Mesenchymal stem cell (in vitro differentiated cells and primary cell): Measurements from ENCODE around the gene TBX21.

Source experiments
- DNase-seq: peaks from one replicate; pipeline ENCODE4 v3.0.0-alpha.2; 2013
- H2AFZ ChIP-seq: one replicate; pipeline ENCODE4 v1.6.1; 2013; ENCODE audit warnings: low read depth, mild to moderate bottlenecking, control low read depth, inconsistent platforms, low read length, moderate library complexity
- H2AK5ac ChIP-seq: 2 replicates; pipeline ENCODE4 v1.6.1; 2013; ENCODE audit warnings: low read length, moderate library complexity, mild to moderate bottlenecking, inconsistent platforms; ENCODE audit not compliant: severe bottlenecking
- H2BK120ac ChIP-seq: one replicate; pipeline ENCODE4 v1.6.1; 2013; ENCODE audit warnings: low read depth, mild to moderate bottlenecking, inconsistent platforms, low read length, moderate library complexity
- H2BK12ac ChIP-seq, 2 experiments: one replicate each; pipeline ENCODE4 v1.6.1; 2013; ENCODE audit warnings: inconsistent platforms in 2 of 2, low read length in 2 of 2, mild to moderate bottlenecking in 2 of 2, moderate library complexity in 2 of 2, control low read depth in 1 of 2
- H2BK15ac ChIP-seq: one replicate; pipeline ENCODE4 v1.6.1; 2013; ENCODE audit warnings: mild to moderate bottlenecking, low read depth, inconsistent platforms; ENCODE audit not compliant: poor library complexity, severe bottlenecking
- H2BK5ac ChIP-seq: 2 replicates; pipeline ENCODE4 v1.6.1; 2013; ENCODE audit warnings: low read depth, mild to moderate bottlenecking, low read length, control low read depth, inconsistent platforms; ENCODE audit not compliant: poor library complexity, severe bottlenecking
- H3K14ac ChIP-seq, 2 experiments: one replicate each; pipeline ENCODE4 v1.6.1; 2013; ENCODE audit warnings: inconsistent platforms in 2 of 2, low read length in 2 of 2, control low read depth in 1 of 2, mild to moderate bottlenecking in 1 of 2, moderate library complexity in 1 of 2
- H3K18ac ChIP-seq, 2 experiments: one replicate each; pipeline ENCODE4 v1.6.1; 2013; ENCODE audit warnings: inconsistent platforms in 2 of 2, low read length in 2 of 2, control low read depth in 1 of 2, low read depth in 1 of 2, mild to moderate bottlenecking in 1 of 2
- H3K23ac ChIP-seq, 2 experiments: one replicate each; pipeline ENCODE4 v1.6.1; 2013; ENCODE audit warnings: inconsistent platforms in 2 of 2, low read length in 2 of 2, mild to moderate bottlenecking in 2 of 2, moderate library complexity in 2 of 2, control low read depth in 1 of 2
- H3K27ac ChIP-seq: 2 replicates; pipeline ENCODE4 v1.5.1; 2013; ENCODE audit warnings: mild to moderate bottlenecking, moderate library complexity, low read length, control low read depth, inconsistent platforms; ENCODE audit not compliant: poor library complexity, severe bottlenecking
- H3K27me3 ChIP-seq, 2 experiments: 2 replicates each; pipeline versions ENCODE4 v1.6.1 to v1.7.0; 2013; ENCODE audit warnings: low read length in 2 of 2, mild to moderate bottlenecking in 2 of 2, moderate library complexity in 2 of 2, control low read depth in 1 of 2, inconsistent platforms in 1 of 2; ENCODE audit not compliant: control insufficient read depth in 1 of 2, insufficient read depth in 1 of 2
- H3K36me3 ChIP-seq, 2 experiments: 2 replicates each; pipeline versions ENCODE4 v1.6.1 to v1.7.0; 2013; ENCODE audit warnings: low read length in 2 of 2, control low read depth in 1 of 2, inconsistent platforms in 1 of 2, low read depth in 1 of 2, mild to moderate bottlenecking in 1 of 2; ENCODE audit not compliant: insufficient read depth in 2 of 2, control insufficient read depth in 1 of 2
- H3K4ac ChIP-seq, 2 experiments: one replicate each; pipeline ENCODE4 v1.6.1; 2013; ENCODE audit warnings: inconsistent platforms in 2 of 2, low read length in 2 of 2, mild to moderate bottlenecking in 2 of 2, moderate library complexity in 2 of 2, control low read depth in 1 of 2, low read depth in 1 of 2
- H3K4me1 ChIP-seq: 2 replicates; pipeline ENCODE4 v1.6.1; 2013; ENCODE audit warnings: low read depth, low read length, control low read depth; ENCODE audit not compliant: control insufficient read depth, insufficient read depth
- H3K4me2 ChIP-seq: 2 replicates; pipeline ENCODE4 v1.6.1; 2013; ENCODE audit warnings: low read length, mild to moderate bottlenecking, inconsistent platforms; ENCODE audit not compliant: poor library complexity, severe bottlenecking
- H3K4me3 ChIP-seq, 2 experiments: 2 replicates each; pipeline versions ENCODE4 v1.5.1 to v1.7.0; 2013; ENCODE audit warnings: low read length in 2 of 2, mild to moderate bottlenecking in 2 of 2, control low read depth in 1 of 2, low read depth in 1 of 2; ENCODE audit not compliant: insufficient read depth in 1 of 2
- H3K79me1 ChIP-seq: replicated peaks from 2 replicates; pipeline ENCODE4 v1.6.1; 2013; ENCODE audit warnings: mild to moderate bottlenecking, control low read depth, low read length, inconsistent platforms; ENCODE audit not compliant: poor library complexity, severe bottlenecking
- H3K9ac ChIP-seq: 2 replicates; pipeline ENCODE4 v1.7.0; 2013; ENCODE audit warnings: mild to moderate bottlenecking, low read length, moderate library complexity
- H3K9me3 ChIP-seq: 2 replicates; pipeline ENCODE4 v1.7.0; 2013; ENCODE audit warnings: mild to moderate bottlenecking, low read length; ENCODE audit not compliant: control insufficient read depth
- H4K8ac ChIP-seq: one replicate; pipeline ENCODE4 v1.6.1; 2013; ENCODE audit warnings: inconsistent platforms, mild to moderate bottlenecking, low read length, moderate library complexity
- H4K91ac ChIP-seq: one replicate; pipeline ENCODE4 v1.6.1; 2013; ENCODE audit warnings: mild to moderate bottlenecking, low read length, inconsistent platforms
- WGBS: methylation state at CpG from one replicate; pipeline ENCODE4 v1.1.7; 2013; ENCODE audit warnings: mixed read lengths; 5-methylcytosine and 5-hydroxymethylcytosine counted together

TBX21 gene

GRCh38 chr17:47699536-47699840, 33.5 kb upstream of the TBX21 start:
- H3K4me2 ChIP-seq = no peak overlapping the region
- no peak for DNase-seq
- no peak overlapping the region for H2BK120ac ChIP-seq
- no peak overlapping the region for H2BK5ac ChIP-seq
- H2AFZ ChIP-seq = no peak overlapping the region
- no peak overlapping the region for H3K18ac ChIP-seq
- no peak overlapping the region for H4K91ac ChIP-seq
- no peaks in the 10 kb centered on the region for H3K27me3 ChIP-seq
- H2BK15ac ChIP-seq = no peak overlapping the region
- H3K79me1 ChIP-seq = peaks cover 8% of the 10 kb centered on the region
- peaks cover 62 to 74% of the 10 kb centered on the region in 2 experiments for H3K36me3 ChIP-seq
- H3K4ac ChIP-seq = no peak overlapping the region
- no peak overlapping the region for H3K14ac ChIP-seq
- no peak overlapping the region for H3K23ac ChIP-seq
- no peak overlapping the region for H3K27ac ChIP-seq
- H2AK5ac ChIP-seq = no peak overlapping the region
- no peak overlapping the region for H3K4me3 ChIP-seq
- peaks cover 25% of the 10 kb centered on the region for H3K4me1 ChIP-seq
- 94% methylated on average over 4 of the region's 4 CpGs for WGBS
- no peaks in the 10 kb centered on the region for H3K9me3 ChIP-seq
- H2BK12ac ChIP-seq = no peak overlapping the region
- H4K8ac ChIP-seq = no peak overlapping the region
- H3K9ac ChIP-seq = no peak overlapping the region

GRCh38 chr17:47700471-47701449, 32.3 kb upstream of the TBX21 start:
- Histone ChIP-seq H3K79me1 (peaks cover 5% of the 10 kb centered on the region), H2AFZ (no peak overlapping the region), H2BK12ac (no peak overlapping the region), H2BK5ac (no peak overlapping the region), H2AK5ac (no peak overlapping the region), H3K18ac (no peak overlapping the region), H3K9ac (no peak overlapping the region), H2BK15ac (no peak overlapping the region), H3K4me1 (peaks cover 22% of the 10 kb centered on the region), H4K91ac (no peak overlapping the region), H3K27ac (no peak overlapping the region), H3K4ac (no peak overlapping the region), H3K4me3 (no peak overlapping the region), H3K9me3 (no peaks in the 10 kb centered on the region), H2BK120ac (no peak overlapping the region), H3K36me3 (peaks cover 73 to 81% of the 10 kb centered on the region in 2 experiments), H3K14ac (no peak overlapping the region), H3K23ac (no peak overlapping the region), H4K8ac (no peak overlapping the region), H3K27me3 (no peaks in the 10 kb centered on the region), H3K4me2 (no peak overlapping the region)
- 89% methylated on average over 9 of the region's 13 CpGs for WGBS
- DNase-seq = no peak

GRCh38 chr17:47701608-47702007, 31.4 kb upstream of the TBX21 start:
- Histone ChIP-seq H3K4me3 (peak overlapping the region in 1 of 2 experiments; percentile 18), H2BK12ac (no peak overlapping the region), H3K9ac (no peak overlapping the region), H2AK5ac (no peak overlapping the region), H3K9me3 (no peaks in the 10 kb centered on the region), H3K36me3 (peaks cover 76 to 81% of the 10 kb centered on the region in 2 experiments), H3K4me2 (no peak overlapping the region), H3K79me1 (peaks cover 4% of the 10 kb centered on the region), H2AFZ (no peak overlapping the region), H3K23ac (no peak overlapping the region), H3K27ac (no peak overlapping the region), H4K8ac (no peak overlapping the region), H2BK15ac (no peak overlapping the region), H3K14ac (peak overlapping the region in 1 of 2 experiments; percentile 31), H3K27me3 (no peaks in the 10 kb centered on the region), H2BK5ac (no peak overlapping the region), H3K18ac (no peak overlapping the region), H3K4me1 (peaks cover 19% of the 10 kb centered on the region), H3K4ac (no peak overlapping the region), H2BK120ac (no peak overlapping the region), H4K91ac (no peak overlapping the region)
- no peak for DNase-seq
- 72% methylated on average over 3 of the region's 4 CpGs for WGBS

GRCh38 chr17:47702391-47702995, 30.5 kb upstream of the TBX21 start:
- Histone ChIP-seq H2BK5ac (no peak overlapping the region), H2AFZ (no peak overlapping the region)

More at GRCh38 chr17:47702391-47702995, 30.5 kb upstream of the TBX21 start:
- WGBS = 90% methylated on average over 10 of the region's 12 CpGs
- H3K79me1 ChIP-seq = peaks cover 4% of the 10 kb centered on the region
- H3K18ac ChIP-seq = no peak overlapping the region
- H3K36me3 ChIP-seq = peaks cover 67 to 72% of the 10 kb centered on the region in 2 experiments
- H4K91ac ChIP-seq = no peak overlapping the region
- no peak for DNase-seq
- no peak overlapping the region for H2BK15ac ChIP-seq
- H2AK5ac ChIP-seq = no peak overlapping the region
- no peaks in the 10 kb centered on the region for H3K27me3 ChIP-seq
- H3K4me2 ChIP-seq = no peak overlapping the region
- H3K4ac ChIP-seq = no peak overlapping the region
- no peak overlapping the region for H3K4me3 ChIP-seq
- no peak overlapping the region for H4K8ac ChIP-seq
- H3K4me1 ChIP-seq = peaks cover 18% of the 10 kb centered on the region
- no peak overlapping the region for H3K27ac ChIP-seq
- no peak overlapping the region for H3K23ac ChIP-seq
- H2BK12ac ChIP-seq = no peak overlapping the region
- H3K14ac ChIP-seq = no peak overlapping the region
- H3K9ac ChIP-seq = no peak overlapping the region
- no peaks in the 10 kb centered on the region for H3K9me3 ChIP-seq
- no peak overlapping the region for H2BK120ac ChIP-seq
